Activated naive CD4-positive, alpha-beta T cell treated with anti-CD3 and anti-CD28 coated beads, Interleukin-2, amount 50 U/mL, for 24 hours (primary cell): Measurements from ENCODE around the gene CNTD1.

Experiments
- H3K27ac Mint-ChIP-seq: one replicate; pipeline ENCODE4 v1.8.0; 2021; ENCODE audit warnings: mild to moderate bottlenecking, mixed read lengths
- H3K27me3 Mint-ChIP-seq: one replicate; pipeline ENCODE4 v1.8.0; 2021; ENCODE audit warnings: mixed read lengths
- H3K36me3 Mint-ChIP-seq: one replicate; pipeline ENCODE4 v1.8.0; 2021; ENCODE audit warnings: mixed read lengths
- H3K4me1 Mint-ChIP-seq: one replicate; pipeline ENCODE4 v1.8.0; 2021; ENCODE audit warnings: mixed read lengths
- H3K4me3 Mint-ChIP-seq: one replicate; pipeline ENCODE4 v1.8.0; 2021; ENCODE audit warnings: mild to moderate bottlenecking, mixed read lengths
- H3K9me3 Mint-ChIP-seq: one replicate; pipeline ENCODE4 v1.8.0; 2021; ENCODE audit warnings: mixed read lengths

The CNTD1 gene

GRCh38 chr17:42773290-42774035 is 25.2 kb upstream of the CNTD1 start, which contains the start of gene VPS25:
VPS25 (plus strand) TSS chr17:42773449; CDS start chr17:42773476, 27 bp downstream.
- Mint-ChIP-seq H3K27ac (peak within 1 kb of the TSS; percentile 96), H3K9me3 (no peaks in the 10 kb centered on the region), H3K4me1 (peaks cover 30% of the 10 kb centered on the region), H3K4me3 (peak within 1 kb of the TSS; percentile 99), H3K27me3 (no peaks in the 10 kb centered on the region), H3K36me3 (peaks cover 7% of the 10 kb centered on the region)

- peaks cover 30% of the 10 kb centered on the region for H3K4me1 Mint-ChIP-seq
- no peaks in the 10 kb centered on the region for H3K27me3 Mint-ChIP-seq
- peak overlapping the region; percentile 99 for H3K4me3 Mint-ChIP-seq
- no peaks in the 10 kb centered on the region for H3K9me3 Mint-ChIP-seq
- peak overlapping the region; percentile 96 for H3K27ac Mint-ChIP-seq
- H3K36me3 Mint-ChIP-seq: peaks cover 7% of the 10 kb centered on the region
These were observed 24.5 kb upstream of the CNTD1 start for GRCh38 chr17:42774066-42774745.

GRCh38 chr17:42775534-42776098 is 23.0 kb upstream of the CNTD1 start:
- Mint-ChIP-seq H3K4me1 (peaks cover 35% of the 10 kb centered on the region), H3K36me3 (peaks cover 12% of the 10 kb centered on the region), H3K27me3 (peaks cover 2% of the 10 kb centered on the region), H3K27ac (no peak overlapping the region), H3K4me3 (peak overlapping the region; percentile 99), H3K9me3 (no peaks in the 10 kb centered on the region)

GRCh38 chr17:42778570-42778969 is 20.1 kb upstream of the CNTD1 start:
- Mint-ChIP-seq H3K36me3 (peaks cover 12% of the 10 kb centered on the region), H3K4me1 (peaks cover 29% of the 10 kb centered on the region), H3K9me3 (no peaks in the 10 kb centered on the region), H3K27ac (no peak overlapping the region), H3K4me3 (no peak overlapping the region), H3K27me3 (peaks cover 22% of the 10 kb centered on the region)

GRCh38 chr17:42779304-42779935 is 19.2 kb upstream of the CNTD1 start:
- H3K27ac Mint-ChIP-seq: no peak overlapping the region
- peaks cover 12% of the 10 kb centered on the region for H3K36me3 Mint-ChIP-seq
- no peak overlapping the region for H3K4me3 Mint-ChIP-seq
- peaks cover 29% of the 10 kb centered on the region for H3K4me1 Mint-ChIP-seq
- H3K27me3 Mint-ChIP-seq: peaks cover 27% of the 10 kb centered on the region
- H3K9me3 Mint-ChIP-seq: no peaks in the 10 kb centered on the region

GRCh38 chr17:42779936-42780850 is 18.5 kb upstream of the CNTD1 start, which contains the start of gene WNK4:
WNK4 (plus strand) TSS chr17:42780610; CDS start chr17:42780699, 89 bp downstream.
- Mint-ChIP-seq H3K36me3 (peaks cover 11% of the 10 kb centered on the region), H3K9me3 (no peaks in the 10 kb centered on the region), H3K27me3 (peaks cover 32% of the 10 kb centered on the region), H3K4me3 (peak within 1 kb of the TSS; percentile 23), H3K4me1 (peaks cover 33% of the 10 kb centered on the region), H3K27ac (no peak within 1 kb of the TSS)

- H3K27ac Mint-ChIP-seq: no peak overlapping the region
- peak overlapping the region; percentile 23 for H3K4me3 Mint-ChIP-seq
- H3K36me3 Mint-ChIP-seq: peaks cover 9% of the 10 kb centered on the region
- peaks cover 35% of the 10 kb centered on the region for H3K4me1 Mint-ChIP-seq
- H3K27me3 Mint-ChIP-seq: peaks cover 39% of the 10 kb centered on the region
- no peaks in the 10 kb centered on the region for H3K9me3 Mint-ChIP-seq
These were observed 17.6 kb upstream of the CNTD1 start for GRCh38 chr17:42780851-42781638.

- H3K4me1 Mint-ChIP-seq: peaks cover 35% of the 10 kb centered on the region
- peaks cover 9% of the 10 kb centered on the region for H3K36me3 Mint-ChIP-seq
- no peak overlapping the region for H3K4me3 Mint-ChIP-seq
- peaks cover 43% of the 10 kb centered on the region for H3K27me3 Mint-ChIP-seq
- no peak overlapping the region for H3K27ac Mint-ChIP-seq
- H3K9me3 Mint-ChIP-seq: no peaks in the 10 kb centered on the region
These were observed 17.0 kb upstream of the CNTD1 start for GRCh38 chr17:42781639-42782165.

- peaks cover 9% of the 10 kb centered on the region for H3K36me3 Mint-ChIP-seq
- H3K4me3 Mint-ChIP-seq: no peak overlapping the region
- no peaks in the 10 kb centered on the region for H3K9me3 Mint-ChIP-seq
- peaks cover 46% of the 10 kb centered on the region for H3K27me3 Mint-ChIP-seq
- H3K4me1 Mint-ChIP-seq: peaks cover 35% of the 10 kb centered on the region
- H3K27ac Mint-ChIP-seq: no peak overlapping the region
These were observed 16.2 kb upstream of the CNTD1 start for GRCh38 chr17:42782166-42783061.

- peaks cover 5% of the 10 kb centered on the region for H3K36me3 Mint-ChIP-seq
- H3K9me3 Mint-ChIP-seq: no peaks in the 10 kb centered on the region
- H3K27me3 Mint-ChIP-seq: peaks cover 48% of the 10 kb centered on the region
- H3K27ac Mint-ChIP-seq: no peak overlapping the region
- peaks cover 35% of the 10 kb centered on the region for H3K4me1 Mint-ChIP-seq
- no peak overlapping the region for H3K4me3 Mint-ChIP-seq
These were observed 15.4 kb upstream of the CNTD1 start for GRCh38 chr17:42783062-42783790.

GRCh38 chr17:42783791-42784138 is 14.9 kb upstream of the CNTD1 start:
- no peak overlapping the region for H3K4me3 Mint-ChIP-seq
- peaks cover 5% of the 10 kb centered on the region for H3K36me3 Mint-ChIP-seq
- peaks cover 35% of the 10 kb centered on the region for H3K4me1 Mint-ChIP-seq
- peaks cover 48% of the 10 kb centered on the region for H3K27me3 Mint-ChIP-seq
- no peaks in the 10 kb centered on the region for H3K9me3 Mint-ChIP-seq
- no peak overlapping the region for H3K27ac Mint-ChIP-seq

- Mint-ChIP-seq H3K27me3 (peaks cover 47% of the 10 kb centered on the region), H3K4me1 (peaks cover 34% of the 10 kb centered on the region), H3K9me3 (no peaks in the 10 kb centered on the region), H3K4me3 (peak overlapping the region; percentile 26), H3K27ac (no peak overlapping the region), H3K36me3 (peaks cover 2% of the 10 kb centered on the region)
These were observed 14.3 kb upstream of the CNTD1 start for GRCh38 chr17:42784409-42784808.
